Adrenal gland (tissue), 5 donors: ENCODE results near the gene WWOX.

Experiments used
- CTCF ChIP-seq, 6 experiments: fragments of 450-650 bp in 4 of 6; fragments of 200-600 bp in 2 of 6; sonication (generic) in 1 of 6; IDR thresholded peaks; 1 replicate in 5 of 6; 2 replicates in 1 of 6; pipeline versions ENCODE4 v1.5.1 to v1.8.0; 2016 to 2021; ENCODE audit warnings: antibody characterized with exemption in 6 of 6, mild to moderate bottlenecking in 2 of 6, moderate library complexity in 1 of 6
- POLR2A ChIP-seq, 2 donors: fragments of 450-650 bp; IDR thresholded peaks; one replicate each; pipeline ENCODE4 v1.6.1; 2017; ENCODE audit warnings: antibody characterized with exemption in 2 of 2, mild to moderate bottlenecking in 2 of 2, moderate library complexity in 1 of 2
- donor health status: DM: no; HTN: no; CAD: no.

DNA sequence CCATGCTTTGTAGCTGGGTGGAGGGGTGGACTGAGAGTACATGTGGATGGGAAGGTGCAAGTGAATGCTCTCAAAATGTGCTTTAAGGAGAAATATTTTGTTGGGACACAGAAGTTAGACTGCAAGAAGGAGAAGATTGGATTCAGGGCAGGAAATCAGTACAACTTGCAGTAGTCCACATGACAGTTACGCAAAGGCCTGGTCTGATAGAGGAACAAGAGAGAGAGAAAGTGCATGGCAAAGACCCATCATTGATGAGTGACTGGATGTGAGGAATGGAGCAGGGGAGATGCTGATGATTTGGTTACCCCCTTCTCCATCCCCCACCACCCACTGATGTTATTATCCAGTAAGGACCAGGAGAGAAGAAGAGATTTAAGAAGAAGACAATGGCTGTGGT is 1028.3 kb downstream of the WWOX start:
- TF ChIP-seq POLR2A (IDR thresholded peaks at IDR 0.05) (no peak), CTCF (IDR thresholded peaks at IDR 0.05) (no peak)
